Neural progenitor cell (in vitro differentiated cells): Measurements from ENCODE around the gene RRBP1.

Experiments
- EZH2 ChIP-seq: fragments of 200-600 bp; sonication (generic); IDR thresholded peaks from 2 replicates; pipeline ENCODE4 v1.6.1; 2017; ENCODE audit warnings: antibody characterized with exemption, mild to moderate bottlenecking, moderate library complexity
- TF ChIP-seq, protein P1 (sequence below): fragments of 200-600 bp; sonication (generic); IDR thresholded peaks from 2 replicates; pipeline ENCODE4 v1.5.1; 2017; ENCODE audit warnings: antibody characterized with exemption, mild to moderate bottlenecking

DNA sequence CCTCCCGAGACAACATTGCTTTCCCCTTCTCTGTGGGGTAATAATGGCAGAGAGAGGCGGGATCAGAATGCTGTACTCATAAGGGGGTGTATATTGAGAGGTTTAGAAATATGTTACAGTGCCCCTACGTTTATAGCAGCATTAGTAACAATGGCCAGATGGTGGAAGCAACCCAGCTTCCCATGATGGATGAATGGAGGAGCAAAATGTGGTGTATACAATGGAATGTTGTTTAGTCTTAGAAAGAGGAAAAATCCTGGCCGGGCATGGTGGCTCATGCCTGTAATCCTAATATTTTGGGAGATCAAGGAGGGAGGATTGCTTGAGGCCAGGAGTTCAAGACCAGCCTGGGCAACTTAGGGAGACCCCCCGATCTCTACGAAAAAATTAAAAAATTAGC lies 30.7 kb upstream of the RRBP1 start:
- TF ChIP-seq, protein P1, sequence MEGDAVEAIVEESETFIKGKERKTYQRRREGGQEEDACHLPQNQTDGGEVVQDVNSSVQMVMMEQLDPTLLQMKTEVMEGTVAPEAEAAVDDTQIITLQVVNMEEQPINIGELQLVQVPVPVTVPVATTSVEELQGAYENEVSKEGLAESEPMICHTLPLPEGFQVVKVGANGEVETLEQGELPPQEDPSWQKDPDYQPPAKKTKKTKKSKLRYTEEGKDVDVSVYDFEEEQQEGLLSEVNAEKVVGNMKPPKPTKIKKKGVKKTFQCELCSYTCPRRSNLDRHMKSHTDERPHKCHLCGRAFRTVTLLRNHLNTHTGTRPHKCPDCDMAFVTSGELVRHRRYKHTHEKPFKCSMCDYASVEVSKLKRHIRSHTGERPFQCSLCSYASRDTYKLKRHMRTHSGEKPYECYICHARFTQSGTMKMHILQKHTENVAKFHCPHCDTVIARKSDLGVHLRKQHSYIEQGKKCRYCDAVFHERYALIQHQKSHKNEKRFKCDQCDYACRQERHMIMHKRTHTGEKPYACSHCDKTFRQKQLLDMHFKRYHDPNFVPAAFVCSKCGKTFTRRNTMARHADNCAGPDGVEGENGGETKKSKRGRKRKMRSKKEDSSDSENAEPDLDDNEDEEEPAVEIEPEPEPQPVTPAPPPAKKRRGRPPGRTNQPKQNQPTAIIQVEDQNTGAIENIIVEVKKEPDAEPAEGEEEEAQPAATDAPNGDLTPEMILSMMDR = no peak
- TF ChIP-seq EZH2 = no peak
